SK-N-SH (cell line): Measurements from ENCODE around the gene PYGM. TPM values are rescaled to one million over a fixed set of nuclear protein-coding genes. Genes with fewer than 3 reads are reported as not detected.

Source experiments
- CTCF ChIA-PET: fragments of 300-600, 350-600 bp; formaldehyde crosslinking; extraction: SDS; loops from one replicate; lab custom pipeline; 2021; lab: Yijun Ruan, JAX
- POLR2A ChIA-PET: fragments of 350-600 bp; sonication (Branson Sonifier 250); formaldehyde crosslinking; extraction: SDS; loops from one replicate; lab custom pipeline; 2020; ENCODE audit warnings: antibody characterized with exemption, inconsistent platforms; lab: Yijun Ruan, JAX
- DNase-seq: peaks from one replicate; pipeline ENCODE4 v3.0.0; 2012
- H2AFZ ChIP-seq: fragments of 200-600 bp; sonication (generic); 2 replicates; pipeline ENCODE4 v1.8.1; 2016; ENCODE audit warnings: antibody characterized with exemption, mild to moderate bottlenecking, low read depth
- H3F3A ChIP-seq: fragments of 200-600 bp; sonication (generic); replicated peaks from 2 replicates; pipeline ENCODE3; 2016; ENCODE audit warnings: antibody characterized with exemption, mild to moderate bottlenecking; ENCODE audit not compliant: insufficient read depth
- H3K27ac ChIP-seq, 2 experiments: fragments of 200-500 bp in 1 of 2; fragments of 200-600 bp in 1 of 2; sonication (Bioruptor generic) in 1 of 2; sonication (generic), shearing (Covaris generic) in 1 of 2; 2 replicates each; pipeline versions ENCODE4 v1.5.1 to v1.6.1; 2014 to 2016; ENCODE audit warnings: low read depth in 2 of 2, inconsistent platforms in 1 of 2, low read length in 1 of 2, mild to moderate bottlenecking in 1 of 2, mixed read lengths in 1 of 2
- H3K27me3 ChIP-seq: fragments of 200-600 bp; sonication (generic), shearing (Covaris generic); 2 replicates; pipeline ENCODE4 v1.6.1; 2016; ENCODE audit warnings: mixed run types; ENCODE audit not compliant: insufficient read depth
- H3K36me3 ChIP-seq, 2 experiments: fragments of 200-500 bp in 1 of 2; fragments of 200-600 bp in 1 of 2; sonication (Bioruptor generic) in 1 of 2; sonication (generic) in 1 of 2; replicated peaks in 1 of 2; 2 replicates each; pipeline versions ENCODE3 to v1.5.1; 2014 to 2016; ENCODE audit warnings: low read length in 1 of 2, mild to moderate bottlenecking in 1 of 2; ENCODE audit not compliant: insufficient read depth in 2 of 2, control insufficient read depth in 1 of 2
- H3K4me1 ChIP-seq, 2 experiments: fragments of 200-500 bp in 1 of 2; fragments of 200-600 bp in 1 of 2; sonication (Bioruptor generic) in 1 of 2; sonication (generic), shearing (Covaris generic) in 1 of 2; 2 replicates each; pipeline versions ENCODE4 v1.5.1 to v1.6.1; 2014 to 2016; ENCODE audit warnings: low read depth in 1 of 2, low read length in 1 of 2, mixed run types in 1 of 2; ENCODE audit not compliant: insufficient read depth in 2 of 2, control insufficient read depth in 1 of 2
- H3K4me2 ChIP-seq: fragments of 200-600 bp; sonication (generic), shearing (Covaris generic); 2 replicates; pipeline ENCODE4 v1.6.1; 2017; ENCODE audit warnings: mixed run types
- H3K4me3 ChIP-seq, 2 experiments: fragments of 200-500 bp in 1 of 2; fragments of 200-600 bp in 1 of 2; sonication (Bioruptor generic) in 1 of 2; sonication (generic), shearing (Covaris generic) in 1 of 2; 2 replicates each; pipeline versions ENCODE4 v1.5.1 to v1.8.1; 2014 to 2016; ENCODE audit warnings: low read depth in 2 of 2, inconsistent platforms in 1 of 2, low read length in 1 of 2, mild to moderate bottlenecking in 1 of 2, mixed read lengths in 1 of 2, moderate library complexity in 1 of 2
- H3K79me2 ChIP-seq: fragments of 200-600 bp; sonication (generic); 2 replicates; pipeline ENCODE4 v1.8.1; 2017; ENCODE audit warnings: mild to moderate bottlenecking; ENCODE audit not compliant: insufficient read depth
- H3K9ac ChIP-seq: fragments of 200-600 bp; sonication (generic); 2 replicates; pipeline ENCODE4 v1.6.1; 2017; ENCODE audit warnings: mixed run types
- H3K9me2 ChIP-seq: fragments of 200-600 bp; sonication (generic); 2 replicates; pipeline ENCODE4 v1.6.1; 2017; ENCODE audit warnings: mixed run types
- H3K9me3 ChIP-seq: fragments of 200-600 bp; sonication (generic); 2 replicates; pipeline ENCODE4 v1.6.1; 2017; ENCODE audit warnings: mixed run types, mild to moderate bottlenecking, moderate library complexity
- H4K20me1 ChIP-seq: fragments of 200-600 bp; sonication (generic); 2 replicates; pipeline ENCODE4 v1.6.1; 2017; ENCODE audit warnings: mild to moderate bottlenecking, mixed run types; ENCODE audit not compliant: insufficient read depth
- CHD2 ChIP-seq: fragments of 150-350 bp; IDR thresholded peaks from 2 replicates; pipeline ENCODE4 v1.6.1; 2018; ENCODE audit warnings: low read length; ENCODE audit not compliant: partially characterized antibody
- EP300 ChIP-seq, 2 experiments: IDR thresholded peaks; 2 replicates each; pipeline versions ENCODE4 v1.4.0 to v1.6.1; 2012; ENCODE audit warnings: borderline replicate concordance in 1 of 2, low read depth in 1 of 2, low read length in 1 of 2
- EZH2phosphoT487 ChIP-seq: fragments of 200-600 bp; sonication (generic); IDR thresholded peaks from 2 replicates; pipeline ENCODE4 v1.6.1; 2017; ENCODE audit warnings: low read depth, mixed run types, mild to moderate bottlenecking, antibody characterized with exemption, moderate library complexity, borderline replicate concordance
- FOXJ3 ChIP-seq: sonication (generic); formaldehyde crosslinking; IDR thresholded peaks from 2 replicates; pipeline ENCODE4 v1.5.1; 2020; ENCODE audit warnings: mild to moderate bottlenecking, missing genetic modification reagents
- FOXM1 ChIP-seq: IDR thresholded peaks from 2 replicates; pipeline ENCODE4 v1.4.0; 2012; ENCODE audit warnings: low read depth, mild to moderate bottlenecking
- MEF2A ChIP-seq: IDR thresholded peaks from 2 replicates; pipeline ENCODE4 v1.4.0; 2012; ENCODE audit warnings: low read depth, borderline replicate concordance
- NRF1 ChIP-seq: IDR thresholded peaks from 2 replicates; pipeline ENCODE4 v1.6.1; 2012; ENCODE audit warnings: low read depth, mild to moderate bottlenecking, low read length
- POLR2AphosphoS5 ChIP-seq: IDR thresholded peaks from 2 replicates; pipeline ENCODE4 v1.6.1; 2012; ENCODE audit warnings: low read depth, low read length
- RAD21 ChIP-seq: IDR thresholded peaks from 2 replicates; pipeline ENCODE4 v1.6.1; 2012; ENCODE audit warnings: mild to moderate bottlenecking, low read length
- RCOR1 ChIP-seq: fragments of 150-350 bp; IDR thresholded peaks from 2 replicates; pipeline ENCODE4 v1.6.1; 2017; ENCODE audit warnings: antibody characterized with exemption, low read length
- YY1 ChIP-seq: IDR thresholded peaks from 2 replicates; pipeline ENCODE4 v1.4.0; 2012; ENCODE audit warnings: low read depth, mild to moderate bottlenecking
- WGBS: methylation state at CpG from one replicate; pipeline ENCODE4 v1.1.6; 2017; ENCODE audit warnings: low lambda C conversion rate; 5-methylcytosine and 5-hydroxymethylcytosine counted together
- polyA plus RNA-seq, 3 experiments: library from polyadenylated mRNA; depleted of rRNA; stranded (reverse); fragments of >200 nt; gene quantifications; 2 replicates each; pipeline ENCODE4 v1.2.3, GENCODE V29; 2012
- TF ChIP-seq, protein P1 (sequence below): IDR thresholded peaks from 2 replicates; pipeline ENCODE4; 2012
- TF ChIP-seq, protein P2 (sequence below): fragments of 150-350 bp; IDR thresholded peaks from 2 replicates; pipeline ENCODE4 v1.6.1; 2017; ENCODE audit warnings: antibody characterized with exemption, low read length, low read depth, borderline replicate concordance
- TF ChIP-seq, protein P3 (sequence below): fragments of 200-600 bp; sonication (generic); IDR thresholded peaks from 2 replicates; pipeline ENCODE4 v1.6.1; 2017; ENCODE audit warnings: antibody characterized with exemption, mild to moderate bottlenecking, moderate library complexity
- TF ChIP-seq, protein P4 (sequence below): fragments of 150-350 bp; IDR thresholded peaks from 2 replicates; pipeline ENCODE4 v1.6.1; 2016; ENCODE audit warnings: mild to moderate bottlenecking, low read depth, low read length

PYGM gene
- polyA plus RNA-seq, 1 of the 3 experiments (the other 2 are of a cell fraction) = 0.08 TPM

DNA sequence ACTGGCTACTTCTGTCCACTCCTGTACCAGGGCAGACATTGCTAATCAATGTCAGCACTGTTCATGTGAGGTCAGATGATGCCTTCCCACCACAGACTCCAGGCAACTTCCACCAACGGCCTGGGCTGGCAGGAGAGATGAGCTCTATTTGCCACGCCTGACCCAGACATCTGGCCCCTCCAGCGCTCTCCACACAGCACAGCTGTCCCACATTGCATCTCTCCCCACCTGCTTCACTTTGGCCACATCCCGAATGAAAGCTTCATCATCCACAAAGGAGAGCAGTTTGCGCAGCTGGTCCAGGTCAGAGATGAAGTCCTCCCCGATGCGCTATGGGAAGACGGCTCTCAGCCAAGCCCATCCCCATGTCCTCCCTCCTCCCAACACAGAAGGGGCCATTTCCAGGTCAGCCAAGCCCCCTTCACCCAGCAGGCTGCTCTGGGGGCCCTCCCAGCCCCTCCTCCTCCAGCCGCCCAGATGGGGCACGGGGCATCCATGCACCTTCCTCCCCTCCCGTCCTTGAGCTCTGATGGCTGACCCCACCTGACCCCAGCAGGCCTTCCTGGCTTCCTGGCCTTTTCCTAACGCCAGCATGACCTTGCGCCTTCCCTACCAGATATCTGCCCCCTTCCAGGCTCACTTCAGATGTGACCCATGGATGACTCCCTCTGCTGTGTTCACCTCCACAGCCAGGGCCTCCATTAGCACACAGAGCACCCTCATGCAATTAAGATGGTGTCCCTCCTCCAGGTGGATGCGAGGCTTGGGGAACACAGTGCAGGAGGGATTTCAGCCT lies 7.4 kb downstream of the PYGM start:
- H3F3A ChIP-seq = peaks cover 21% of the 10 kb centered on the region
- no peaks in the 10 kb centered on the region for H3K9me3 ChIP-seq
- WGBS = 87% methylated on average over 14 of the region's 14 CpGs
- H3K36me3 ChIP-seq = no peaks in the 10 kb centered on the region
- CTCF ChIA-PET = interaction anchor here (0.9 to 3.4 kb wide), 5 partner anchors 8 to 64 kb away, joined by 3 to 15 read pairs (median 5); partner anchors contain the start of gene RASGRP2
- H3K4me1 ChIP-seq = no peaks in the 10 kb centered on the region; a peak in 1 of 4 replicates
- POLR2A ChIA-PET = no interaction called here
- no peak overlapping the region for H2AFZ ChIP-seq
- no peaks in the 10 kb centered on the region for H3K9me2 ChIP-seq
- H3K27me3 ChIP-seq = no peaks in the 10 kb centered on the region
- H3K27ac ChIP-seq = no peak overlapping the region
- H3K79me2 ChIP-seq = no peaks in the 10 kb centered on the region
- H3K4me2 ChIP-seq = no peak overlapping the region
- no peak overlapping the region for H3K9ac ChIP-seq
- peaks cover 2% of the 10 kb centered on the region; the same call in 1 of the 2 replicates for H4K20me1 ChIP-seq
- no peak overlapping the region for H3K4me3 ChIP-seq
- DNase-seq = no peak
- no peak for TF ChIP-seq EP300 (IDR thresholded peaks at IDR 0.05; ENCODE audit: borderline replicate concordance in 1 of 2, low read depth in 1 of 2, low read length in 1 of 2)
- TF ChIP-seq, protein P1, sequence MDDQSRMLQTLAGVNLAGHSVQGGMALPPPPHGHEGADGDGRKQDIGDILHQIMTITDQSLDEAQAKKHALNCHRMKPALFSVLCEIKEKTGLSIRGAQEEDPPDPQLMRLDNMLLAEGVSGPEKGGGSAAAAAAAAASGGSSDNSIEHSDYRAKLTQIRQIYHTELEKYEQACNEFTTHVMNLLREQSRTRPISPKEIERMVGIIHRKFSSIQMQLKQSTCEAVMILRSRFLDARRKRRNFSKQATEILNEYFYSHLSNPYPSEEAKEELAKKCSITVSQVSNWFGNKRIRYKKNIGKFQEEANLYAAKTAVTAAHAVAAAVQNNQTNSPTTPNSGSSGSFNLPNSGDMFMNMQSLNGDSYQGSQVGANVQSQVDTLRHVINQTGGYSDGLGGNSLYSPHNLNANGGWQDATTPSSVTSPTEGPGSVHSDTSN = no peak
- TF ChIP-seq, protein P2, sequence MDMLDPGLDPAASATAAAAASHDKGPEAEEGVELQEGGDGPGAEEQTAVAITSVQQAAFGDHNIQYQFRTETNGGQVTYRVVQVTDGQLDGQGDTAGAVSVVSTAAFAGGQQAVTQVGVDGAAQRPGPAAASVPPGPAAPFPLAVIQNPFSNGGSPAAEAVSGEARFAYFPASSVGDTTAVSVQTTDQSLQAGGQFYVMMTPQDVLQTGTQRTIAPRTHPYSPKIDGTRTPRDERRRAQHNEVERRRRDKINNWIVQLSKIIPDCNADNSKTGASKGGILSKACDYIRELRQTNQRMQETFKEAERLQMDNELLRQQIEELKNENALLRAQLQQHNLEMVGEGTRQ = no peak
- TF ChIP-seq RCOR1 = no peak
- no peak for TF ChIP-seq POLR2AphosphoS5
- TF ChIP-seq, protein P3, sequence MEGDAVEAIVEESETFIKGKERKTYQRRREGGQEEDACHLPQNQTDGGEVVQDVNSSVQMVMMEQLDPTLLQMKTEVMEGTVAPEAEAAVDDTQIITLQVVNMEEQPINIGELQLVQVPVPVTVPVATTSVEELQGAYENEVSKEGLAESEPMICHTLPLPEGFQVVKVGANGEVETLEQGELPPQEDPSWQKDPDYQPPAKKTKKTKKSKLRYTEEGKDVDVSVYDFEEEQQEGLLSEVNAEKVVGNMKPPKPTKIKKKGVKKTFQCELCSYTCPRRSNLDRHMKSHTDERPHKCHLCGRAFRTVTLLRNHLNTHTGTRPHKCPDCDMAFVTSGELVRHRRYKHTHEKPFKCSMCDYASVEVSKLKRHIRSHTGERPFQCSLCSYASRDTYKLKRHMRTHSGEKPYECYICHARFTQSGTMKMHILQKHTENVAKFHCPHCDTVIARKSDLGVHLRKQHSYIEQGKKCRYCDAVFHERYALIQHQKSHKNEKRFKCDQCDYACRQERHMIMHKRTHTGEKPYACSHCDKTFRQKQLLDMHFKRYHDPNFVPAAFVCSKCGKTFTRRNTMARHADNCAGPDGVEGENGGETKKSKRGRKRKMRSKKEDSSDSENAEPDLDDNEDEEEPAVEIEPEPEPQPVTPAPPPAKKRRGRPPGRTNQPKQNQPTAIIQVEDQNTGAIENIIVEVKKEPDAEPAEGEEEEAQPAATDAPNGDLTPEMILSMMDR = no peak
- TF ChIP-seq FOXM1 = no peak
- no peak for TF ChIP-seq CHD2
- no peak for TF ChIP-seq RAD21

DNA sequence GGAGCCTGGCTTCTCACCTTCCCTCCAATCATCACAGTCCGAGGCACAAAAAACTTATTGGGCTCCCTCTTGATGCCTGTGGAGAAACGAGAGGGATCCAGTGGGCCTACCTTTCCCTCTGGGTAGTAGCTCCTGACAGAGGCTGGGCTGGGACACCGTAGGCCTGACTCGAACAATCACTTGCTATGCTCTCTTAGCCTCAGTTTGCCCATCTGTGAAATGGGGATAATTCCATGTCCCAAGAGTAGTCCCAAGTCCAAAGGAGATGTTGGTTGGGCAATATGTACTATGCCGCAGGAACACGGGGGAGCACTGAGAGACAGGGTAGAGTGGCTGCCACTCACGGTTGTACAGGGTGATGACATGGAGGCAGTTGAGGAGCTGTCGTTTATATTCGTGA lies 8.2 kb downstream of the PYGM start:
- no peak overlapping the region for H3K9ac ChIP-seq
- POLR2A ChIA-PET = no interaction called here
- TF ChIP-seq RCOR1 (no peak), POLR2AphosphoS5 (no peak), FOXJ3 (CRISPR knock-in tag) (no peak), NRF1 (no peak), EZH2phosphoT487 (no peak), YY1 (no peak), MEF2A (no peak)
- TF ChIP-seq, protein P3 = no peak
- TF ChIP-seq, protein P4, sequence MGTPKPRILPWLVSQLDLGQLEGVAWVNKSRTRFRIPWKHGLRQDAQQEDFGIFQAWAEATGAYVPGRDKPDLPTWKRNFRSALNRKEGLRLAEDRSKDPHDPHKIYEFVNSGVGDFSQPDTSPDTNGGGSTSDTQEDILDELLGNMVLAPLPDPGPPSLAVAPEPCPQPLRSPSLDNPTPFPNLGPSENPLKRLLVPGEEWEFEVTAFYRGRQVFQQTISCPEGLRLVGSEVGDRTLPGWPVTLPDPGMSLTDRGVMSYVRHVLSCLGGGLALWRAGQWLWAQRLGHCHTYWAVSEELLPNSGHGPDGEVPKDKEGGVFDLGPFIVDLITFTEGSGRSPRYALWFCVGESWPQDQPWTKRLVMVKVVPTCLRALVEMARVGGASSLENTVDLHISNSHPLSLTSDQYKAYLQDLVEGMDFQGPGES = no peak
- no peaks in the 10 kb centered on the region for H3K9me2 ChIP-seq
- no peak overlapping the region for H3K27ac ChIP-seq
- no peaks in the 10 kb centered on the region; a peak in 1 of 4 replicates for H3K4me1 ChIP-seq
- no peak overlapping the region for H2AFZ ChIP-seq
- H3K9me3 ChIP-seq = no peaks in the 10 kb centered on the region
- H3K79me2 ChIP-seq = no peaks in the 10 kb centered on the region
- no peak for DNase-seq
- WGBS = 94% methylated on average over 9 of the region's 9 CpGs
- H4K20me1 ChIP-seq = peaks cover 2% of the 10 kb centered on the region; the same call in 1 of the 2 replicates
- H3K4me3 ChIP-seq = no peak overlapping the region
- no peaks in the 10 kb centered on the region for H3K36me3 ChIP-seq
- H3K4me2 ChIP-seq = no peak overlapping the region
- no peaks in the 10 kb centered on the region for H3K27me3 ChIP-seq
- CTCF ChIA-PET = interaction anchor here (2.0 to 3.4 kb wide), 2 partner anchors 9 to 17 kb away, joined by 5 to 15 read pairs; no protein-coding TSS in a partner anchor
- peaks cover 22% of the 10 kb centered on the region for H3F3A ChIP-seq
